GM21825 (cell line): ENCODE results near the gene CBR4.
"Not testable (repeated sequence)": the region's sequence is repeated elsewhere in the genome, so short reads cannot be mapped to it uniquely, and the experiment has no call there.

ENCODE experiments used
- ATAC-seq: cut with Tn5 transposase; IDR thresholded peaks from one replicate; pipeline ENCODE4 v1.9.1; 2021; ENCODE audit warnings: mild to moderate bottlenecking, moderate library complexity; ENCODE audit not compliant: unreplicated experiment

The CBR4 gene

GRCh38 chr4:168995537-168996295 is 14.3 kb downstream of the CBR4 start:
- ATAC-seq: no peak

GRCh38 chr4:168994958-168995357 is 15.1 kb downstream of the CBR4 start:
- no peak for ATAC-seq

DNA sequence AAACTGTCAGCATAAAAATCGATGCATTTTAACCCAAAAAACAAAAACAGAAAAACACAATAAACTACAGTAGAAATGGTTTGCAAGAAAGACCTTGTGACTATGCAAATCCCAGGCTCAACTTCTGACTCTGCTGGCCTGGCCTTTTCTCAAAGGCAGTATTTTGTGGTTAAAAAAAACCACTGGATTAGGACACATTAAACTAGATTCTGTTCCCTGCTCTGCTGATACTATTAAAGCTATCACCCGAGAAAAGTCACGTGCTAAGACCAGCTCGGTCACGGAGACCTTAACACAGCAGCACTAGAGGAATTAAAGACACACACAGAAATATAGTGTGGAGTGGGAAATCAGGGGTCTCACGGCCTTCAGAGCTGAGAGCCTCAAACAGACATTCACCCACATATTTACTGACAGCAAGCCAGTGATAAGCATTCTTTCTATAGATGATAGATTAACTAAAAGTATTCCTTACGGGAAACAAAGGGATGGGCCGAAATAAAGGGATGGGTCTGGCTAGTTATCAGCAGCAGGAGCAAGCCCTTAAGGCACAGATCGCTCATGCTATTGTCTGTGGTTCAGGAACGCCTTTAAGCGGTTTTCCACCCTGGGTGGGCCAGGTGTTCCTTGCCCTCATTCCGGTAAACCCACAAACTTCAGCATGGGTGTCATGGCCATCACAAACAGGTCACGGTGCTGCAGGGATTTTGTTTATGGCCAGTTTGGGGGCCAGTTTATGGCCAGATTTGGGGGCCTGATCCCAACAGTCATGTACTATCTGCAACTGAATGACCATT is 16.1 kb downstream of the CBR4 start:
- ATAC-seq: no peak

DNA sequence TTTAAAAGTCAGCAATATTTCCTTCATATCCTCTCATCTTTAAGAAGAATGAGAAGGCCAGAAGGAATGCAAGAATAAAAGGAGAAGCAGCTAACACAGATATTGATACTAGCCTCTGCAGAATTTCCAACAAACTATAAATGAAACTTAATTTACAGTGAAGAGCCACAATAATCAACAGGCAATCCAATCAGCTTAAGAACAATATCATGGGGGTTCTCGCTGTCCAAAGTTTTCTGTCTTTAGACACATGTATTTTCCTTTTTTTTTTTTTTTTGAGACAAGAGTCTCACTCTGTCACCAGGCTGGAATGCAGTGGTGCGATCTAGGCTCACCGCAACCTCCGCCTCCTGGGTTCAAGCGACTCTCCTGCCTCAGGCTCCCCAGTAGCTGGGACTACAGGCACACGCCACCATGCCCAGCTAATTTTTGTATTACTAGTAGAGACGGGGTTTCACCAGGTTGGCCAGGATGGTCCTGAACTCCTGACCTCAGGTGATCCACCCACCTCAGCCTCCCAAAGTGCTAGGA is 17.0 kb downstream of the CBR4 start:
- not testable (repeated sequence) for ATAC-seq

DNA sequence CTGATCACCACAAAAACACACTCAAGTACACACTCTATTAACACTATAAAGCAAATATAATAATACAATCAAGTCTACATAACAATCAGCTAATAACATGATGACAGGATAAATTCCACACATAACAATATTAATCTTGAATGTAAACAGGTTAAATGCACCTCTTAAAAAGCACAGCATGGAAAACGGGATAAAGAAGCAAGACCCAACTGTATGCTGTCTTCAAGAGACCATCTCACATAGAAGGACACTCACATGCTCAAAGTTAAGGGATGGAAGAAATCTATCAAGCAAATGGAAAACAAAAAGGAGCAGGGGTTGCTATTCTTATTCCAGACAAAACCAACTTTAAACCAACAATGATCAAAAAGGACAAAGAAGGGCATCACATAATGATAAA is 28.1 kb downstream of the CBR4 start:
- no peak for ATAC-seq

DNA sequence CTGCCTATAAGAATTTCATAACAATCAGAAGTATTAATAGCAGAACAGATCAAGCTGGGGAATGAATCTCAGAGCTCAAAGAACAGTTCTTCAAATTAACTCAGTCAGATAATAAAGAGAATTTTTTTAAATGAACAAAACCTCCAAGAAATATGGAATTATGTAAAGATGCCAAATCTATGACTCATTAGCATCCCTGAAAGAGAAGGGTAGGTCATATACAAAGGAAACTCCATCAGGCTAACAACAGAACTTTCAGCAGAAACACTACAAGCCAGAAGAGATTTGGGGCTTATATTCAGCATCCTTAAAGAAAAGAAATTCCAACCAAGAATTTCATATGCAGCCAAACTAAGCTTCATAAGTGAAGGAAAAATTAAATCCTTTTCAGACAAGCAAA is 28.6 kb downstream of the CBR4 start:
- ATAC-seq: no peak

DNA sequence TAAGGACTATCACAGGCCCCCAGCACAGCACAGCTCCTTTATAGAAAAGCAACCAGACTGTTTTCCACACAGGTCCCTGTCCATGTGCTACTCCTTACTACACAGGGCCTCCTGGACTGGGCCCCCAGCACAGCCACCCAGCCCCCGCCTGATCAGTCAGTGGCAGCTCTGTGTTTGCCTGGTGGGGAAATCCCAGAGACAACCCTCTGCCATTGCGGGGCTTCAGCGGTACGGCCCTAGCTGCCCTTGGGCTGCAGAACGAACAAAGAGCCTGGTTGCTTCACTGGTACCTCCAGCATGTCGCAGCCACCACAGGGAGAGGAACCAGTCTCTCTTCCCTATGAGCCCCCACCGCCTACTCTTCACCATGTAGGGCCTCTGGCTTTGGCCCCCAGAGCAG is 30.7 kb downstream of the CBR4 start:
- ATAC-seq: no peak

GRCh38 chr4:168978001-168978700 is 31.9 kb downstream of the CBR4 start:
- ATAC-seq: no peak

DNA sequence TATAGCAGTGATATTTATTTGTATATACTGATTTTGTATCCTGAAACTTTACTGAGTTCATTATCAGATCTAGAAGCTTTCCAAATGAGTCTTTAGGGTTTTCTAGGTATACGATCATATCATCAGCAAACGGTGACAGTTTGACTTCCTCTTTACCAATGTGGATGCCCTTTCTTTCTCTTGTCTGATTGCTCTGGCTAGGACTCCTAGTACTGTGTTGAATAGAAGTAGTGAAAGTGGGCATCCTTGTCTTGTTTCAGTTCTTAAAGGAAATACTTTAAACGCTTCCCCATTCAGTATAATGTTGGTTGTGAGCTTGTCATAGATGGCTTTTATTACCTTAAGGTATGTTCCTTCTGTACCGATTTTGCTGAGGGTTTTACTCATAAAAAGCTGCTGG is 37.5 kb downstream of the CBR4 start:
- ATAC-seq: no peak

GRCh38 chr4:168960716-168961115 is 49.3 kb downstream of the CBR4 start:
- ATAC-seq: no peak

- ATAC-seq: no peak
These were observed 54.4 kb downstream of the CBR4 start for GRCh38 chr4:168955674-168956073.

DNA sequence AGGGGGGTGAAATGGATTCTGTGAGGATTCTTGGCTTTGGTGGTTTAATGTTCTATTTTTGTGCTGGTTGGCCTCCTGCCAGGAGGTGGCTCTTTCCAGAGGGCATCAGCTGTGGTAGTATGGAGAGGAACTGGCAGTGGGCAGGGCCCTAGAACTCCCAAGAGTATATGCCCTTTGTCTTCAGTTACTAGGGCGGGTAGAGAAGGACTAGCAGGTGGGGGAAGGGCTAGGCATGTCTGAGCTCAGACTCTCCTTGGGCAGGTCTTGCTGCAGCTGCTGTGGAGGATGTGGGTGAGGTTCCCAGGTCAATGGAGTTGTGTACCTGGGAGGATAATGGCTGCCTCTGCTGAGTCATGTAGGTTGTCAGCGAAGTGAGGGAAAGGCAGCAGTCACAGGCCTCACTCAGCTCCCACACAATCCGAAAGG is 57.2 kb downstream of the CBR4 start:
- ATAC-seq: not testable (repeated sequence)

DNA sequence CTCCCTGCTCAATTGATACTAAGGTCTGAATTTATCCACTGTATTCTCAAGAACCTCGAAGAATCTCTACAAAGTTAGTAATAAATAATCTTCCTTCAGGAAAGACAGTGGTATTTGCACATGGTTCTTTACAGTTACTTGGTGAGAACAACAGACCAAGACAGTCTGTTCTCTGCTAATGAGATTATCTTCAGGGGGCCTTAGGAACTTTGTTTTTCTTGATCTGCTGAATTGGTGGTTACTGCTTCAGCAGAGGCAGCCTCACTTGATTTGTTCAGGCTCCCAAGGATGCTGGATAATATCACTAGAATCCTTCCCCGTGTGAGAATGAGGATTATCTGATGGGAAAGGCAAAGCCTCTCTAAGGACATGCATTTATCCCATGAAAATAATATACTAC is 64.8 kb downstream of the CBR4 start:
- no peak for ATAC-seq

GRCh38 chr4:168942985-168943384 is 67.1 kb downstream of the CBR4 start:
- no peak for ATAC-seq
